Measurements from ENCODE around the gene INTS4.

DNA sequence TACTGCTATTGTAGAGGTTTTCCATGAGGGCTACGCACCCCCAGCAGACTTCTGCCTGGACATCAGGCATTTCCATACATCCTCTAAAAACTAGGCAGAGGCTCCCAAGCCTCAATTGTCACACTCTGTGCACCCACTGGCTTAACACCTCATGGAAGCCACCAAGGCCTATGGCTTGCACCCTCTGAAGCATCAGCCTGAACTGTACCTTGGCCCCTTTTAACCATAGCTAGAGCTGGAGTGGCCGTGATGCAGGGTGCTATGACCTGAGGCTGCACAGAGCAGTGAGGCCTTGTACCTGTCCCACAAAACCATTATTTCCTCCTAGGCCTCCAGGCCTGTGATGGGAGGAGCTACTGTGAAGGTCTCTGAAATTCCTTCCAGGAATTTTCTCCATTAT is 139.6 kb downstream of the INTS4 start:
- TF ChIP-seq CTCF (IDR thresholded peaks at IDR 0.05) (no peak), POLR2A (IDR thresholded peaks at IDR 0.05) (no peak)
